ENCODE data around the gene CTXND1.

CTXND1 gene

GRCh38 chr15:80173022-80173759, 78.8 kb downstream of the CTXND1 start (continued):
- peak; percentile 21; the same call in 1 of the 2 replicates for TF ChIP-seq GLIS2 (tag by site-specific recombination; IDR thresholded peaks at IDR 0.05)
- peak; percentile 84; the same call in 1 of the 2 replicates for TF ChIP-seq BCL11B (tag by site-specific recombination; IDR thresholded peaks at IDR 0.05; ENCODE audit: low read depth)
- no peak for TF ChIP-seq FEZF1 (tag by site-specific recombination; IDR thresholded peaks at IDR 0.05)
- TF ChIP-seq ZNF18 (tag by site-specific recombination; IDR thresholded peaks at IDR 0.05), result no peak
- peak; percentile 62; the same call in 1 of the 2 replicates for TF ChIP-seq SCRT1 (tag by site-specific recombination; IDR thresholded peaks at IDR 0.05; ENCODE audit: borderline replicate concordance)
- TF ChIP-seq ZNF510 (tag by site-specific recombination; IDR thresholded peaks at IDR 0.05; ENCODE audit: insufficient replicate concordance), result no peak
- no peak for TF ChIP-seq HOXC10 (CRISPR knock-in tag; IDR thresholded peaks at IDR 0.05)
- TF ChIP-seq OSR2 (tag by site-specific recombination; IDR thresholded peaks at IDR 0.05), result no peak
- TF ChIP-seq SCRT2 (tag by site-specific recombination; IDR thresholded peaks at IDR 0.05), result peak; percentile 89
- TF ChIP-seq ZNF416 (tag by site-specific recombination; IDR thresholded peaks at IDR 0.05), result no peak

- POLR2A ChIA-PET, result no interaction called here
- CTCF ChIA-PET, result interaction anchor here (0.6 to 2.0 kb wide), 18 partner anchors 9 to 847 kb away, joined by 3 to 7 read pairs (median 4); partner anchors contain the start of gene ZFAND6
- Histone ChIP-seq H3K4me1 (ENCODE audit: control insufficient read depth, insufficient read depth, low read length) (no peaks in the 10 kb centered on the region), H3K4me3 (ENCODE audit: low read depth, low read length) (no peak overlapping the region), H3K27ac (ENCODE audit: extremely low read depth, low read depth, low read length) (no peak overlapping the region), H3K9me3 (ENCODE audit: control insufficient read depth, insufficient read depth, low read depth, low read length) (no peaks in the 10 kb centered on the region), H3K36me3 (ENCODE audit: control insufficient read depth in 2 of 2, insufficient read depth in 1 of 2, low read length in 2 of 2) (peaks cover 0 to 36% of the 10 kb centered on the region in 2 experiments; a peak in 2 of 3 replicates)
- TF ChIP-seq ZBTB6 (tag by site-specific recombination; IDR thresholded peaks at IDR 0.05) (no peak), BCL6B (tag by site-specific recombination; IDR thresholded peaks at IDR 0.05) (no peak), ZNF223 (tag by site-specific recombination; IDR thresholded peaks at IDR 0.05) (no peak), ZNF416 (tag by site-specific recombination; IDR thresholded peaks at IDR 0.05) (no peak), ZNF174 (tag by site-specific recombination; IDR thresholded peaks at IDR 0.05) (no peak), ZNF777 (tag by site-specific recombination; IDR thresholded peaks at IDR 0.05; ENCODE audit: borderline replicate concordance) (no peak), MYNN (tag by site-specific recombination; IDR thresholded peaks at IDR 0.05; ENCODE audit: borderline replicate concordance) (no peak), ZSCAN16 (tag by site-specific recombination; IDR thresholded peaks at IDR 0.05) (no peak), ZNF529 (tag by site-specific recombination; IDR thresholded peaks at IDR 0.05; ENCODE audit: insufficient replicate concordance) (no peak), PRDM10 (tag by site-specific recombination; IDR thresholded peaks at IDR 0.05) (no peak), ZNF184 (tag by site-specific recombination; IDR thresholded peaks at IDR 0.05) (no peak), INSM2 (tag by site-specific recombination; IDR thresholded peaks at IDR 0.05) (no peak), ZNF658 (tag by site-specific recombination; IDR thresholded peaks at IDR 0.05) (no peak), MEIS1 (CRISPR knock-in tag; IDR thresholded peaks at IDR 0.05; ENCODE audit: borderline replicate concordance) (no peak), ZFHX2 (tag by site-specific recombination; conservative IDR thresholded peaks at IDR 0.05) (no peak), ZNF350 (tag by site-specific recombination; IDR thresholded peaks at IDR 0.05) (no peak), ZSCAN4 (tag by site-specific recombination; IDR thresholded peaks at IDR 0.05) (no peak)
Observed at GRCh38 chr15:80172401-80172800, 79.6 kb downstream of the CTXND1 start.

Data from HEK293 (cell line).